ENCODE measurements around the gene VPS16.
"Not testable (repeated sequence)": the region's sequence is repeated elsewhere in the genome, so short reads cannot be mapped to it uniquely, and the experiment has no call there.

VPS16 gene

GRCh38 chr20:2891343-2891742 is 50.8 kb downstream of the VPS16 start:
- no peak for DNase-seq (ENCODE audit: low read depth)
- no peak overlapping the region for H3K4me3 ChIP-seq (ENCODE audit: low read depth, low read length)
- TF ChIP-seq CTCF (IDR thresholded peaks at IDR 0.05; ENCODE audit: low read depth, low read length, missing control alignments): no peak
- in situ Hi-C loops (cut with HindIII; ENCODE audit: low sequenced_read_pairs): no loop called here

- in situ Hi-C loops (cut with HindIII; ENCODE audit: low sequenced_read_pairs): no loop called here
- TF ChIP-seq CTCF (IDR thresholded peaks at IDR 0.05; ENCODE audit: low read depth, low read length, missing control alignments): no peak
- no peak overlapping the region for H3K4me3 ChIP-seq (ENCODE audit: low read depth, low read length)
- no peak for DNase-seq (ENCODE audit: low read depth)
These were observed 51.8 kb downstream of the VPS16 start for GRCh38 chr20:2892376-2892775.

GRCh38 chr20:2894221-2894620 is 53.7 kb downstream of the VPS16 start:
- no peak for DNase-seq (ENCODE audit: low read depth)
- TF ChIP-seq CTCF (IDR thresholded peaks at IDR 0.05; ENCODE audit: low read depth, low read length, missing control alignments): no peak
- no peak overlapping the region for H3K4me3 ChIP-seq (ENCODE audit: low read depth, low read length)
- in situ Hi-C loops (cut with HindIII; ENCODE audit: low sequenced_read_pairs): no loop called here

- DNase-seq (ENCODE audit: low read depth); H3K4me3 ChIP-seq (ENCODE audit: low read depth, low read length); in situ Hi-C loops (cut with HindIII; ENCODE audit: low sequenced_read_pairs): not testable (repeated sequence)
These were observed 54.6 kb downstream of the VPS16 start for GRCh38 chr20:2895154-2895553.

GRCh38 chr20:2899243-2899642 is 58.7 kb downstream of the VPS16 start:
- no peak for TF ChIP-seq CTCF (IDR thresholded peaks at IDR 0.05; ENCODE audit: low read depth, low read length, missing control alignments)

GRCh38 chr20:2900845-2901592 is 60.5 kb downstream of the VPS16 start:
- TF ChIP-seq CTCF (IDR thresholded peaks at IDR 0.05; ENCODE audit: low read depth, low read length, missing control alignments): no peak
- no peak overlapping the region for H3K4me3 ChIP-seq (ENCODE audit: low read depth, low read length)
- DNase-seq (ENCODE audit: low read depth): no peak
- in situ Hi-C loops (cut with HindIII; ENCODE audit: low sequenced_read_pairs): no loop called here

More at GRCh38 chr20:2899243-2899642, 58.7 kb downstream of the VPS16 start:
- H3K4me3 ChIP-seq (ENCODE audit: low read depth, low read length): no peak overlapping the region
- in situ Hi-C loops (cut with HindIII; ENCODE audit: low sequenced_read_pairs): no loop called here
- no peak for DNase-seq (ENCODE audit: low read depth)

- no peak for DNase-seq (ENCODE audit: low read depth)
- in situ Hi-C loops (cut with HindIII; ENCODE audit: low sequenced_read_pairs): no loop called here
- TF ChIP-seq CTCF (IDR thresholded peaks at IDR 0.05; ENCODE audit: low read depth, low read length, missing control alignments): no peak
- no peak overlapping the region for H3K4me3 ChIP-seq (ENCODE audit: low read depth, low read length)
These were observed 61.7 kb downstream of the VPS16 start for GRCh38 chr20:2902291-2902690.

Measured in astrocyte of the cerebellum (primary cell).